HEK293 (cell line): Measurements from ENCODE around the gene ARHGAP42.
A peak's percentile ranks its signal among the peaks of the same experiment; 100 is the strongest.

Experiments
- CTCF ChIA-PET: fragments of 350-600 bp; formaldehyde crosslinking; extraction: SDS; loops from one replicate; lab custom pipeline; 2021; ENCODE audit warnings: antibody characterized with exemption; lab: Yijun Ruan, JAX
- POLR2A ChIA-PET: fragments of 300-600 bp; formaldehyde crosslinking; extraction: SDS; loops from one replicate; lab custom pipeline; 2020; ENCODE audit warnings: antibody characterized with exemption, inconsistent platforms; lab: Yijun Ruan, JAX
- H3K27ac ChIP-seq: fragments of 200-500 bp; sonication (Bioruptor generic); 2 replicates; pipeline ENCODE4 v1.5.1; 2014; ENCODE audit warnings: low read depth, low read length, control low read depth, inconsistent platforms; ENCODE audit errors: extremely low read depth
- H3K36me3 ChIP-seq, 2 experiments: fragments of 200-500 bp in 1 of 2; sonication (Bioruptor generic) in 1 of 2; 1 replicate in 1 of 2; 2 replicates in 1 of 2; pipeline ENCODE4 v1.5.1; 2014 to 2017; ENCODE audit warnings: inconsistent platforms in 2 of 2, low read length in 2 of 2; ENCODE audit not compliant: control insufficient read depth in 2 of 2, insufficient read depth in 1 of 2
- H3K4me1 ChIP-seq: fragments of 200-500 bp; sonication (Bioruptor generic); 2 replicates; pipeline ENCODE4 v1.5.1; 2014; ENCODE audit warnings: mild to moderate bottlenecking, low read length, inconsistent platforms; ENCODE audit not compliant: control insufficient read depth, insufficient read depth
- H3K4me3 ChIP-seq: 2 replicates; pipeline ENCODE4 v1.5.1; 2011; ENCODE audit warnings: low read depth, mild to moderate bottlenecking, control low read depth, low read length, moderate library complexity
- H3K9me3 ChIP-seq: fragments of 200-500 bp; sonication (Bioruptor generic); 2 replicates; pipeline ENCODE4 v1.5.1; 2014; ENCODE audit warnings: low read depth, low read length, inconsistent platforms; ENCODE audit not compliant: control insufficient read depth, insufficient read depth
- GLI2 ChIP-seq: fragments of 450-650 bp; formaldehyde crosslinking; IDR thresholded peaks from 2 replicates; pipeline ENCODE4; 2017; ENCODE audit warnings: missing biosample characterization, missing genetic modification characterization, low read depth, borderline replicate concordance
- KLF16 ChIP-seq: fragments of 450-650 bp; formaldehyde crosslinking; IDR thresholded peaks from 2 replicates; pipeline ENCODE4 v1.5.1; 2017; ENCODE audit warnings: missing biosample characterization, missing genetic modification characterization
- SALL2 ChIP-seq: fragments of 450-650 bp; formaldehyde crosslinking; IDR thresholded peaks from 2 replicates; pipeline ENCODE4 v1.5.0; 2017; ENCODE audit warnings: missing biosample characterization, mild to moderate bottlenecking, missing genetic modification characterization, borderline replicate concordance
- SETDB1 ChIP-seq: IDR thresholded peaks from one replicate; pipeline ENCODE4 v1.6.1; 2017; ENCODE audit warnings: mild to moderate bottlenecking, low read length, moderate library complexity, mixed read lengths; ENCODE audit not compliant: insufficient read length
- SP2 ChIP-seq: fragments of 450-650 bp; formaldehyde crosslinking; IDR thresholded peaks from 2 replicates; pipeline ENCODE4 v1.5.1; 2016; ENCODE audit warnings: missing biosample characterization, missing genetic modification characterization
- SP3 ChIP-seq: fragments of 450-650 bp; formaldehyde crosslinking; IDR thresholded peaks from 2 replicates; pipeline ENCODE4 v1.5.1; 2016; ENCODE audit warnings: missing biosample characterization, missing genetic modification characterization
- TCF7L2 ChIP-seq: IDR thresholded peaks from 2 replicates; pipeline ENCODE4 v1.6.1; 2011; ENCODE audit warnings: low read depth, mild to moderate bottlenecking, inconsistent platforms, low read length, moderate library complexity, borderline replicate concordance
- TRIM28 ChIP-seq: IDR thresholded peaks from 2 replicates; pipeline ENCODE4 v1.6.1; 2011; ENCODE audit warnings: low read length, control low read depth, borderline replicate concordance
- ZNF146 ChIP-seq: fragments of 450-650 bp; formaldehyde crosslinking; IDR thresholded peaks from 2 replicates; pipeline ENCODE4 v1.5.1; 2016; ENCODE audit warnings: missing biosample characterization, missing genetic modification characterization
- ZNF24 ChIP-seq: fragments of 450-650 bp; formaldehyde crosslinking; IDR thresholded peaks from 2 replicates; pipeline ENCODE4 v1.5.1; 2016; ENCODE audit warnings: missing biosample characterization, missing genetic modification characterization
- ZNF324 ChIP-seq: fragments of 450-650 bp; formaldehyde crosslinking; IDR thresholded peaks from 2 replicates; pipeline ENCODE4 v1.5.1; 2016; ENCODE audit warnings: missing biosample characterization, missing genetic modification characterization
- ZNF335 ChIP-seq: fragments of 450-650 bp; formaldehyde crosslinking; conservative IDR thresholded peaks from 2 replicates; pipeline ENCODE4 v1.5.1; 2016; ENCODE audit warnings: missing biosample characterization, missing genetic modification characterization
- ZNF341 ChIP-seq: fragments of 450-650 bp; formaldehyde crosslinking; IDR thresholded peaks from 2 replicates; pipeline ENCODE4; 2016; ENCODE audit warnings: low read depth, missing biosample characterization, missing genetic modification characterization
- ZNF501 ChIP-seq: fragments of 450-650 bp; formaldehyde crosslinking; IDR thresholded peaks from 2 replicates; pipeline ENCODE4 v1.5.1; 2016; ENCODE audit warnings: missing biosample characterization, missing genetic modification characterization
- ZNF548 ChIP-seq: fragments of 450-650 bp; formaldehyde crosslinking; IDR thresholded peaks from 2 replicates; pipeline ENCODE4 v1.5.1; 2016; ENCODE audit warnings: missing biosample characterization, missing genetic modification characterization
- ZNF549 ChIP-seq: fragments of 450-650 bp; IDR thresholded peaks from 2 replicates; pipeline ENCODE4 v1.5.1; 2018; ENCODE audit warnings: missing biosample characterization, missing genetic modification characterization, mild to moderate bottlenecking, inconsistent platforms, moderate library complexity
- ZNF785 ChIP-seq: fragments of 450-650 bp; formaldehyde crosslinking; IDR thresholded peaks from 2 replicates; pipeline ENCODE4 v1.5.1; 2016; ENCODE audit warnings: missing biosample characterization, missing genetic modification characterization
- TF ChIP-seq, protein P1 (sequence below): fragments of 450-650 bp; formaldehyde crosslinking; IDR thresholded peaks from 2 replicates; pipeline ENCODE4 v1.5.1; 2016; ENCODE audit warnings: missing biosample characterization, missing genetic modification characterization
- TF ChIP-seq, protein P2 (sequence below): fragments of 450-650 bp; formaldehyde crosslinking; IDR thresholded peaks from 2 replicates; pipeline ENCODE4 v1.5.1; 2016; ENCODE audit warnings: missing biosample characterization, missing genetic modification characterization
- TF ChIP-seq, protein P3 (sequence below): fragments of 450-650 bp; formaldehyde crosslinking; IDR thresholded peaks from 2 replicates; pipeline ENCODE4 v1.5.1; 2017; ENCODE audit warnings: missing biosample characterization, mild to moderate bottlenecking, missing genetic modification characterization, moderate library complexity
- TF ChIP-seq, protein P4 (sequence below): fragments of 450-650 bp; formaldehyde crosslinking; IDR thresholded peaks from 2 replicates; pipeline ENCODE4; 2016; ENCODE audit warnings: missing biosample characterization, missing genetic modification characterization
- TF ChIP-seq, protein P5 (sequence below): fragments of 450-650 bp; formaldehyde crosslinking; IDR thresholded peaks from 2 replicates; pipeline ENCODE4 v1.5.1; 2016; ENCODE audit warnings: missing biosample characterization, missing genetic modification characterization

ARHGAP42 gene

DNA sequence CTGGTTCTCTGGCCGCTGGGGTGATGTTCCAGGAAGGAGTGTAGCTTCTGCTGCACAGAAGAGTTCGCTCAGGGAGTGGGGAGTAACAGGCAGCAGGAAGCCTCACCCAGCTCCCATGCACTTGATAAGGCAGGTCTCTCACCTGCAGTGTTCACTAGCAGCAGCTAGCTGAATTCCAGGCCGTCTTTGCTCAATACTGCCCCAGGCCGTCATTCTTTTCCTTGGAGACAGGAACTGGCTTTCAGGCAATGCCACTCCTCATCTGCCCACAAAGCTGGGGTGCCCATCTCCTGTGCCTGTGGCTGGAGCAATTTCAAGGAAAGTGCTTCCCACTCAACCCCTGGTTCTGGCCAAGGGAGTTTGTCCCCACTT, 66.1 kb downstream of the ARHGAP42 start:
- no peaks in the 10 kb centered on the region for H3K9me3 ChIP-seq
- no peaks in the 10 kb centered on the region for H3K4me1 ChIP-seq
- TF ChIP-seq ZNF549 (tag by site-specific recombination) (no peak), TCF7L2 (no peak), GLI2 (tag by site-specific recombination) (no peak), ZNF501 (no peak), SALL2 (no peak), ZNF335 (tag by site-specific recombination) (peak; percentile 39; the same call in 1 of the 2 replicates)
- POLR2A ChIA-PET, result interaction anchor here (0.7 kb wide), 1 partner anchor 97 kb away, joined by 3 read pairs; no protein-coding TSS in a partner anchor
- no peaks in the 10 kb centered on the region for H3K36me3 ChIP-seq
- no peak overlapping the region for H3K27ac ChIP-seq
- no peak overlapping the region for H3K4me3 ChIP-seq
- CTCF ChIA-PET, result interaction anchor here (0.6 to 1.7 kb wide), 3 partner anchors 35 to 173 kb away, joined by 3 to 6 read pairs (median 4); no protein-coding TSS in a partner anchor

DNA sequence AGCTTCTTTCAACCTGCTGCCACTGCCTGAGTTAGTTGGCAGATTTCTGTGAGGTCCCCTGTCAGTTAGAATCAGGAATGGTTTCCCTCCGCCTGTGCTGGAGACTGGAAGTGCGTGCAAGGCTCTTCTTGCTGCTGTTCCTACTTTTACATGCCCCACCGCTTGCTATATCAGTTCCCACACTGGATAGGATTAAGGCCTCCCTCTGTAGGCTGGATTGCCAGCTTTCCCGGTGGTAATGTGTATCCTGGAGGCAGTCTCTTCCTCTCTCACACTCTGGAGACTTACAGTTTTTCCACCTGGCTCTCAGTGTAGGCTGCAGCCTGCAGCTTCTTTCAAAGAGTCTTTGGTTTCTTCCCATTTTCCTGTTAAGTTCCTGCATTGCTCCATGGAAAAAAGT, 66.5 kb downstream of the ARHGAP42 start:
- TF ChIP-seq ZNF548, result no peak
- TF ChIP-seq ZNF341 (tag by site-specific recombination), result peak; percentile 61
- no peak overlapping the region for H3K4me3 ChIP-seq
- no peak overlapping the region for H3K27ac ChIP-seq
- no peaks in the 10 kb centered on the region for H3K4me1 ChIP-seq
- H3K9me3 ChIP-seq, result no peaks in the 10 kb centered on the region
- no peaks in the 10 kb centered on the region for H3K36me3 ChIP-seq
- CTCF ChIA-PET, result interaction anchor here (0.6 to 1.7 kb wide), 3 partner anchors 35 to 174 kb away, joined by 3 to 6 read pairs (median 4); no protein-coding TSS in a partner anchor
- POLR2A ChIA-PET, result no interaction called here

DNA sequence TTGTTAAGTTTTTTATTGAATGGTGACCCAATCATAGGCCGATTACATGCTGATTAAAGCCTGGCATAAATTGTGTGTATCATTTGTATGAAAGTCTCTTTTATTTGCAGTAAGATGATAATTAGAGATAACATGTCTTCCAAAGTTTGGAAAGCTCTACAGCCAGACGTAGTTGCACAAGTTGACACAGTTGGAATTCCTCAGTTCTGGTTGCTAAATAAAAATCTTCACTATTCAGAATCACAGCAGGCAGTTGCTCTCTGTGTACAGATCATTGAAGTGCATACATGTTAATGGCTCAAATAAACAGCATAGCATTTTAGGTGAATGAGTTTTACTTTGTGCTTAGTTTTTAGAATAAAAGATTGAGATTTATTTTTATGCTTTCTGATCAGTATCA, 69.5 kb downstream of the ARHGAP42 start:
- TF ChIP-seq, protein P1, sequence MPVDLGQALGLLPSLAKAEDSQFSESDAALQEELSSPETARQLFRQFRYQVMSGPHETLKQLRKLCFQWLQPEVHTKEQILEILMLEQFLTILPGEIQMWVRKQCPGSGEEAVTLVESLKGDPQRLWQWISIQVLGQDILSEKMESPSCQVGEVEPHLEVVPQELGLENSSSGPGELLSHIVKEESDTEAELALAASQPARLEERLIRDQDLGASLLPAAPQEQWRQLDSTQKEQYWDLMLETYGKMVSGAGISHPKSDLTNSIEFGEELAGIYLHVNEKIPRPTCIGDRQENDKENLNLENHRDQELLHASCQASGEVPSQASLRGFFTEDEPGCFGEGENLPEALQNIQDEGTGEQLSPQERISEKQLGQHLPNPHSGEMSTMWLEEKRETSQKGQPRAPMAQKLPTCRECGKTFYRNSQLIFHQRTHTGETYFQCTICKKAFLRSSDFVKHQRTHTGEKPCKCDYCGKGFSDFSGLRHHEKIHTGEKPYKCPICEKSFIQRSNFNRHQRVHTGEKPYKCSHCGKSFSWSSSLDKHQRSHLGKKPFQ (tag by site-specific recombination), result no peak
- TF ChIP-seq, protein P2, sequence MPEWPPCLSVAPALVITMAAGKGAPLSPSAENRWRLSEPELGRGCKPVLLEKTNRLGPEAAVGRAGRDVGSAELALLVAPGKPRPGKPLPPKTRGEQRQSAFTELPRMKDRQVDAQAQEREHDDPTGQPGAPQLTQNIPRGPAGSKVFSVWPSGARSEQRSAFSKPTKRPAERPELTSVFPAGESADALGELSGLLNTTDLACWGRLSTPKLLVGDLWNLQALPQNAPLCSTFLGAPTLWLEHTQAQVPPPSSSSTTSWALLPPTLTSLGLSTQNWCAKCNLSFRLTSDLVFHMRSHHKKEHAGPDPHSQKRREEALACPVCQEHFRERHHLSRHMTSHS (tag by site-specific recombination), result no peak
- TF ChIP-seq, protein P3, sequence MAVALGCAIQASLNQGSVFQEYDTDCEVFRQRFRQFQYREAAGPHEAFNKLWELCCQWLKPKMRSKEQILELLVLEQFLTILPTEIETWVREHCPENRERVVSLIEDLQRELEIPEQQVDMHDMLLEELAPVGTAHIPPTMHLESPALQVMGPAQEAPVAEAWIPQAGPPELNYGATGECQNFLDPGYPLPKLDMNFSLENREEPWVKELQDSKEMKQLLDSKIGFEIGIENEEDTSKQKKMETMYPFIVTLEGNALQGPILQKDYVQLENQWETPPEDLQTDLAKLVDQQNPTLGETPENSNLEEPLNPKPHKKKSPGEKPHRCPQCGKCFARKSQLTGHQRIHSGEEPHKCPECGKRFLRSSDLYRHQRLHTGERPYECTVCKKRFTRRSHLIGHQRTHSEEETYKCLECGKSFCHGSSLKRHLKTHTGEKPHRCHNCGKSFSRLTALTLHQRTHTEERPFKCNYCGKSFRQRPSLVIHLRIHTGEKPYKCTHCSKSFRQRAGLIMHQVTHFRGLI, result no peak
- ChIA-PET CTCF (interaction anchor here (0.6 to 1.1 kb wide), 2 partner anchors 53 to 170 kb away, joined by 3 read pairs; no protein-coding TSS in a partner anchor), POLR2A (no interaction called here)

DNA sequence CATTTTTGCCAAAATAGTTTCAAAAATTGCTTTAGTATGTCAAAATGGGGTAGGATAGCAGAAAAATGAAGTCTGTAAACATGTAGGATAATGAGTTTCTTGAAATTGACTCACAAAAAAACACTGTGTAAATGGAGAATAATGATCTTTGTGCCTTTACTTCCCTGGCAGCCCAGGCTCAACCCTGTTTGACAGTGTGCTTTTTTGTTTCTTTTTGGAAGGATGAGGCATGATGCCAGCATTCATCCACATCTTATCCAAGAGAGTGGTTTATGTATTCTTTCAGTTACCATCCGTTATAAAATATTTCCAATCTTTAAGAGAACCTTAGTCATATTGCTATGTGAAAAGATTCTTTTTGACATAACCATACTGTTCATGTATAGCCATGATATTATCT, 70.6 kb downstream of the ARHGAP42 start:
- Histone ChIP-seq H3K27ac (no peak overlapping the region), H3K9me3 (no peaks in the 10 kb centered on the region), H3K4me1 (no peaks in the 10 kb centered on the region), H3K4me3 (no peak overlapping the region), H3K36me3 (no peaks in the 10 kb centered on the region)
- CTCF ChIA-PET, result no interaction called here
- POLR2A ChIA-PET, result no interaction called here
- TF ChIP-seq GLI2 (tag by site-specific recombination) (no peak), SP3 (no peak), TRIM28 (no peak), ZNF785 (tag by site-specific recombination) (no peak), SETDB1 (no peak), SP2 (tag by site-specific recombination) (no peak), ZNF24 (tag by site-specific recombination) (no peak), ZNF324 (tag by site-specific recombination) (no peak), KLF16 (tag by site-specific recombination) (no peak), ZNF146 (tag by site-specific recombination) (no peak), TCF7L2 (no peak)
- TF ChIP-seq, protein P4, sequence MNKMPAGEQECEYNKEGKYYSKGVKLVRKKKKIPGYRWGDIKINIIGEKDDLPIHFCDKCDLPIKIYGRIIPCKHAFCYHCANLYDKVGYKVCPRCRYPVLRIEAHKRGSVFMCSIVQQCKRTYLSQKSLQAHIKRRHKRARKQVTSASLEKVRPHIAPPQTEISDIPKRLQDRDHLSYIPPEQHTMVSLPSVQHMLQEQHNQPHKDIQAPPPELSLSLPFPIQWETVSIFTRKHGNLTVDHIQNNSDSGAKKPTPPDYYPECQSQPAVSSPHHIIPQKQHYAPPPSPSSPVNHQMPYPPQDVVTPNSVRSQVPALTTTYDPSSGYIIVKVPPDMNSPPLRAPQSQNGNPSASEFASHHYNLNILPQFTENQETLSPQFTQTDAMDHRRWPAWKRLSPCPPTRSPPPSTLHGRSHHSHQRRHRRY (tag by site-specific recombination), result no peak
- TF ChIP-seq, protein P5, sequence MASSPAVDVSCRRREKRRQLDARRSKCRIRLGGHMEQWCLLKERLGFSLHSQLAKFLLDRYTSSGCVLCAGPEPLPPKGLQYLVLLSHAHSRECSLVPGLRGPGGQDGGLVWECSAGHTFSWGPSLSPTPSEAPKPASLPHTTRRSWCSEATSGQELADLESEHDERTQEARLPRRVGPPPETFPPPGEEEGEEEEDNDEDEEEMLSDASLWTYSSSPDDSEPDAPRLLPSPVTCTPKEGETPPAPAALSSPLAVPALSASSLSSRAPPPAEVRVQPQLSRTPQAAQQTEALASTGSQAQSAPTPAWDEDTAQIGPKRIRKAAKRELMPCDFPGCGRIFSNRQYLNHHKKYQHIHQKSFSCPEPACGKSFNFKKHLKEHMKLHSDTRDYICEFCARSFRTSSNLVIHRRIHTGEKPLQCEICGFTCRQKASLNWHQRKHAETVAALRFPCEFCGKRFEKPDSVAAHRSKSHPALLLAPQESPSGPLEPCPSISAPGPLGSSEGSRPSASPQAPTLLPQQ (tag by site-specific recombination), result no peak

More for the DNA sequence above, 69.5 kb downstream of the ARHGAP42 start:
- no peaks in the 10 kb centered on the region for H3K4me1 ChIP-seq
- H3K36me3 ChIP-seq, result no peaks in the 10 kb centered on the region
- no peak overlapping the region for H3K27ac ChIP-seq
- H3K4me3 ChIP-seq, result no peak overlapping the region
- no peaks in the 10 kb centered on the region for H3K9me3 ChIP-seq
